IgD-negative memory B cell (primary cell): Measurements from ENCODE around the gene LMAN1L. TPM values are rescaled to one million over a fixed set of nuclear protein-coding genes. Genes with fewer than 3 reads are reported as not detected.

Experiments used
- H3K27ac Mint-ChIP-seq, 3 donors: one replicate each; pipeline ENCODE4 v1.8.0; 2020 to 2022; ENCODE audit warnings: mild to moderate bottlenecking in 3 of 3, mixed read lengths in 3 of 3, moderate library complexity in 1 of 3
- H3K27me3 Mint-ChIP-seq: one replicate; pipeline ENCODE4 v1.8.0; 2021; ENCODE audit warnings: mixed read lengths
- H3K36me3 Mint-ChIP-seq: one replicate; pipeline ENCODE4 v1.8.0; 2020; ENCODE audit warnings: mild to moderate bottlenecking, mixed read lengths
- H3K4me1 Mint-ChIP-seq, 3 donors: one replicate each; pipeline ENCODE4 v1.8.0; 2020 to 2022; ENCODE audit warnings: mixed read lengths in 3 of 3, mild to moderate bottlenecking in 1 of 3
- H3K4me3 Mint-ChIP-seq, 4 donors: one replicate each; pipeline ENCODE4 v1.8.0; 2020 to 2022; ENCODE audit warnings: mild to moderate bottlenecking in 4 of 4, mixed read lengths in 4 of 4, moderate library complexity in 3 of 4
- H3K9me3 Mint-ChIP-seq, 3 donors: one replicate each; pipeline ENCODE4 v1.8.0; 2020 to 2021; ENCODE audit warnings: mixed read lengths in 3 of 3, mild to moderate bottlenecking in 1 of 3
- polyA plus RNA-seq: library from polyadenylated mRNA; unstranded; fragments of 300-500 nt; fragmentation: Illumina TruSeq; gene quantifications from one replicate; pipeline ENCODE4 v1.2.3, GENCODE V29; 2021

Gene LMAN1L
- not detected for polyA plus RNA-seq

DNA sequence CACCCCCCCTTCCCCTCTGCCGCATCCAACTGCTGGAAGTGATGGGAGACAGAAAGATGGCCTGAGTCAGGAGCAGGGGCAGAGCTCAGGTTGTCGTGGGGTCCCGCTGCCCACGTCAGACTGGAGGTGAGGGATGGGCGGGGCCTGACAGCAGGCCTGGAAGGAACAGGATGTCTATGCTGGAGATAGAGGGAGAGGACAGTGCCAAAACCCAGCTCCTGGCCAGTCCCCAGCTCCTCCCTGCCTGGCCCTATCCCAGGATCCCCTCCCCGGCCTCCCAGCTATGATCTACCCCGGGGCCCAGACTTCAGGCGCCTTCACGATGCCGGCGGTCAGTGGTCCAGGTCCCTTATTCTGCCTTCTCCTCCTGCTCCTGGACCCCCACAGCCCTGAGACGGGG, at the start of gene LMAN1L:
Gene LMAN1L (plus strand): TSS at position 303 of the 400 bp plus-strand sequence. CDS start 20 bp downstream, at position 323.
- Mint-ChIP-seq H3K27me3 (no peaks in the 10 kb centered on the region), H3K9me3 (no peaks in the 10 kb centered on the region), H3K4me3 (no peak within 1 kb of the TSS), H3K4me1 (peaks cover 14 to 29% (median 18%) of the 10 kb centered on the region in 3 donors), H3K27ac (no peak within 1 kb of the TSS), H3K36me3 (no peaks in the 10 kb centered on the region)

DNA sequence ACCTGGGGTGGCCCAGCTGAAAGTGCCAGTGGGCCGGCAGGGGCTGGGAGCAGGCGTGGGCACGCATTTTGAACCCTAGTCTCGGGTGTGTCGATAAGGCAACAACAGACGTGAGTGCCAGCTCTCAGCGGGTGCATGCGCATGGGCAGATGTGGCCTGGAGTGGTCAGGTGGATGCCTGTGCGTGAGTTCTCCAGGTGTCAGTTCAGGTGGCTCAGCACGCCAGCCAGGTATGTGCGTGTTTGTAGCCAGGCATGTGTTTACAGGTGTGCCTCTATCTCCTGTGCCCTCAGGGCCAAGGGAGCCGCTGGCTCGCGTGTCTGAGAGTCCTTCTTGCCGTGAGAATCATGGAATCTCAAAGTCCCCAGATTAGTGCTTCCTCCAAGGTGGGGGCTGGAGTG, 49.2 kb upstream of the LMAN1L start:
- Mint-ChIP-seq H3K9me3 (no peaks in the 10 kb centered on the region), H3K4me3 (peak overlapping the region in 1 of 4 donors; percentile 17), H3K4me1 (no peaks in the 10 kb centered on the region), H3K27me3 (peaks cover 1% of the 10 kb centered on the region), H3K27ac (no peak overlapping the region), H3K36me3 (peaks cover 1% of the 10 kb centered on the region)

DNA sequence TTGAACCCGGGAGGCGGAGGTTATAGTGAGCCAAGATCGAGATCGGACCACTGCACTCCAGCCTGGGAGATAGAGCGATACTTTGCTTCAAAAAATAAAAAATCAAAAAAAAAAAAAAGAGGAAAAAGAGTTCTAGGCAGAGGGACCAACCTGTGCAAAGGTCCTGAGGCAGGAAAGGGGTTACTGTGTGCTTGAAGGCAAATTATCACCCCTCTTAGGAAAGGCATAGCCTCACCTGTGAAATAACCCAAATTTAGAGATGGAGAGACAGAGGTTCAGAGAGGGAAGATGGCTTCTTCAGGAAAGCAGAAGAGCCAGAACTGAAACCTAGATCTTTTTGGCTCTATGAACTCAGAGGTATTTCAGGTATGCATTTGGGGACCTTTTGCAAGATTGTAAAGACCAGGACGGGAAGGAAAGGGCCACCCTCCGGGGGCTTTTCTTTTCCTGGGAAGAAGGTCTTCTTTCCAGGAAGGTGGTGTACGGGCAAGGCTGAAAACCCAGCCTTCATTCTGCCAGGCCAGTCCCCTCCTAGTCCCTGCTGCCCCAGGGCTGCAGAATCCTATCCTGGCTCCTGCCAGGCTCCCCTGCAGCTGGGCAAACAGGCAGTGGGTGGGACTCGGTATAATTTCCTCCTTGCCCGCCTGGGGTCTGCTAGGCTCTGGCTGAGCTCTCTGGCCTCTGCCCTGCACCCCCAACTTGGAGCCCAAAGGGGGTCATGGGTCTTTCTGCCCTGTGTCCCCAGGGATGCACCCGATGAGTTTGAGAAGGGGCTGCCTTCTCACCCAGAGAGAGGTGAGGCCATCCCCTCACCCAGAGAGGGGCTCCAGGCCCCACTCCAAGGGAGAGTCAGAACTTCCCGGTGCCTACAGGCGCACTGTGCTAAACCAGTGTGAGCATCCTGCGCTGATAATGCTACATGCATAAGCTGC, 45.2 kb upstream of the LMAN1L start:
- no peak overlapping the region for H3K4me3 Mint-ChIP-seq

DNA sequence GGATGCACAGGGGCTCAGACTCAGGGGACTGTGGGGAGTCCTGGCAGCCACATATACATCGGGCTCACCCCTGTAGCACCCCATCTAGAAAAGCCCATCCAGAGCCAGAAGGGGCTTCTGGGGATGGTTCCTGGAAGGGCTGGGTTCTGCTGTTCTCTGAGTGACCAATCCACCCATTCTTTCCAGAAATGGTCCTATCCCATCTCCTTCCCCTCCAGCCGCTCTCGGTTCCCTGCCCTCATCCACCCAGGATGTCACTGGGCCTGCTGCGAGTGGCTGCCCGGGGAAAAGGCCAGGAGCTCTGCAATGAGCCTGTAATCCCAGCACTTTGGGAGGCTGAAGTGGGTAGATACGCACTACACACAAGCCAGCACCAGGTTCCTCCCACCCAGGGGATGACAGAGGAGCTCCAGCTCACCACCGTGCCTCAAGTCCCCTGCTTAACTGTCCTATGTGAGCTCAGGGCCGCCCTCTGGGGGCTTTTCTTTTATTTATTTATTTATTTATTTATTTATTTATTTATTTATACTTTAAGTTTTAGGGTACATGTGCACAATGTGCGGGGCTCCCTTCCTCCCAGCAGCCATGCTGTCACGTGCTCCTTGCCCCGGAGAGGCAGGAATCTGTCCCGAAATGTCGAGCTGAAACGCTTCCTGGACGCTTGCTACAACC, 44.4 kb upstream of the LMAN1L start:
- Mint-ChIP-seq H3K4me3 (no peak overlapping the region), H3K27ac (peak overlapping the region in 1 of 3 donors; percentile 6), H3K36me3 (no peaks in the 10 kb centered on the region), H3K4me1 (peaks cover 16 to 21% (median 17%) of the 10 kb centered on the region in 3 donors), H3K27me3 (peaks cover 3% of the 10 kb centered on the region), H3K9me3 (no peaks in the 10 kb centered on the region)

More for the DNA sequence above, 45.2 kb upstream of the LMAN1L start:
- Mint-ChIP-seq H3K9me3 (no peaks in the 10 kb centered on the region), H3K4me1 (peaks cover 12 to 15% (median 13%) of the 10 kb centered on the region in 3 donors), H3K27ac (peak overlapping the region in 1 of 3 donors; percentile 23), H3K27me3 (peaks cover 5% of the 10 kb centered on the region), H3K36me3 (no peaks in the 10 kb centered on the region)

DNA sequence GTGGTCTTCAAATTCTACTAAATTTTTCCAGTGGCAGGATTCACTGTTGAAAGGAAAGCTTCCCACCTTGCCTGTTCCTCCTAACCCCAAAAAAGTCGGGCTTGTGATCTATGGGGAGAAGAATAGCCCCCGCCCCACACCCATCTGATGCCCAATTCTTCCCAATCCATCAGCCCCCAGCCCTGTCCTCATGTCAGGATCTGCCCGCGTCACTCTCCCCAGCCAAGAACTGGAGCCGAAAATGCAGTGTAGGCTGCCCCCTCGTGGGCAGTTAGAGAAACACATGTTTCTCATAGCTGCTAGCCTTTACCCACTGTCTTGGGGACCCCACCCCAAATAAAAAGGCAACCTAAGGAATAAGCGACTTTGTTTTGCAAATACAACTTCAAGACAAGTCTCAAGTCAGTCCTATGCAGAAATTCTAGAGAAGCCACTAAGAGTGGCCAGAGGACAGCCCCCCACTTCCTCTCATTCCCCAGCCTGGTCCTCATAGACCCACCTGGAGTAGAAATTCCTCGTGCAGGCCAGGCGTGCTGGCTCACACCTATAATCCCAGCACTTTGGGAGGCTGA, 43.8 kb upstream of the LMAN1L start:
- no peak overlapping the region for H3K4me3 Mint-ChIP-seq

DNA sequence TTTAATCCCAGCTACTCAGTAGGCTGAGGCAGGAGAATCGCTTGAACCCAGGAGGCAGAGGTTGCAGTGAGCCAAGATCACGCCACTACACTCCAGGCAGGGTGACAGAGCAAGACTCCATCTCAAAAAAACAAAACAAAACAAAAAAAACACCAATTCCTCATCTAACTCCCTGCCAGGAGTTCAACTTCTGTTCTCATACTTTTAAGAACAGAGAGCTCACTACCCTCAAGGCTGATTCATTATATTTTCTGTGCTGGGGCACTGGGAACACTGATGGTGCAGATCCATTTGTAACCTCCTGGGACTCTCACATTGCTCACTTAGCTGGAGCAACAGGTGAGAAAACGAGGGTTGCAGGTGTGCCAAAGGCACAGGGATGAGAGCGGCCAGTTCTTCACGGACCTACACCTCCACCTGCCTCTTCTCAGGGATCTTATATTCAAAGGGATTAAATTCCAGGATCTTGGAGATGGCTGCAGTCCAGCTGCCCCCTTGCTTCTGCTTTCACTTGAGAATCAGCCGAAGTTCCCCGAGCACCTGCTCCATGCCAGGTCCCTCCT, 43.1 kb upstream of the LMAN1L start:
- Mint-ChIP-seq H3K27ac (no peak overlapping the region), H3K36me3 (no peaks in the 10 kb centered on the region), H3K27me3 (peaks cover 3% of the 10 kb centered on the region), H3K4me1 (peaks cover 24 to 29% (median 29%) of the 10 kb centered on the region in 3 donors), H3K9me3 (no peaks in the 10 kb centered on the region), H3K4me3 (no peak overlapping the region)

More for the DNA sequence above, 43.8 kb upstream of the LMAN1L start:
- H3K9me3 Mint-ChIP-seq: no peaks in the 10 kb centered on the region
- H3K36me3 Mint-ChIP-seq: no peaks in the 10 kb centered on the region
- H3K27me3 Mint-ChIP-seq: peaks cover 3% of the 10 kb centered on the region
- H3K27ac Mint-ChIP-seq: peak overlapping the region in 1 of 3 donors; percentile 6
- peaks cover 22 to 24% (median 23%) of the 10 kb centered on the region in 3 donors for H3K4me1 Mint-ChIP-seq

DNA sequence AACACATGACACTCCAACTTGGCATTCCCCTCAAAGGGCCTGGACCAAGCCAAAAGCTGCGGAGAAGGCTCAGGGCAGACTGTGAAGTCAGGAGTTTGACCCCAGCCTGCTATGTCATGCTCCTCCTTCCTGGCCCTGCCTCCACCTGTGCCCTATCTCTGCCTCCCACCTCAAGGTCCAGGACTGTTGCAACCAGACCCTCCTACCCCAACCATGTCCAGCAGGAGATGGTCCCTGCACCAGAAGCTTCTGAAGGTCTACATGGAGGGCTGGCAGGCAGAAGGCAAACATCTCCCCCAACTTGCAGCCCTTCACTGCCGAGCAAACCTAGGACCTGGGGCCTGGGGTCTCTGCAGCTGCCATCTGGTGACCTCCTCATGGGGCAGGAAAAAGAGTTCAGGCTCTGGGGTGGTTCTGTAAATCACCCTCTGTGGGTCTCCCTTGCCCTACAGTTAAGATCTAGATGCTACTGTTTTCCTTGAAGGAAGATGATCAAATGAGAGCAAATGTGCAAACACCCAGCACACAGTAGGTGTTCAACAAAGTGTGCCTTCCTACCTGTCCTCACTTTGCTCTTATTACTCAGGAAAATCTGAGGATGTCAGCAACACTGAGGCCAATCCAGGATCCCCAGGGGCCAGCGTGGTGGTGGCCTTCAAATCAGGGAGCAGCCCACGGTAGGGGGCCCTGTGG, 42.3 kb upstream of the LMAN1L start:
- peaks cover 30 to 34% (median 34%) of the 10 kb centered on the region in 3 donors for H3K4me1 Mint-ChIP-seq
- H3K4me3 Mint-ChIP-seq: no peak overlapping the region
- H3K27me3 Mint-ChIP-seq: peaks cover 5% of the 10 kb centered on the region
- no peaks in the 10 kb centered on the region for H3K9me3 Mint-ChIP-seq
- no peaks in the 10 kb centered on the region for H3K36me3 Mint-ChIP-seq
- H3K27ac Mint-ChIP-seq: peak overlapping the region in 1 of 3 donors; percentile 90

DNA sequence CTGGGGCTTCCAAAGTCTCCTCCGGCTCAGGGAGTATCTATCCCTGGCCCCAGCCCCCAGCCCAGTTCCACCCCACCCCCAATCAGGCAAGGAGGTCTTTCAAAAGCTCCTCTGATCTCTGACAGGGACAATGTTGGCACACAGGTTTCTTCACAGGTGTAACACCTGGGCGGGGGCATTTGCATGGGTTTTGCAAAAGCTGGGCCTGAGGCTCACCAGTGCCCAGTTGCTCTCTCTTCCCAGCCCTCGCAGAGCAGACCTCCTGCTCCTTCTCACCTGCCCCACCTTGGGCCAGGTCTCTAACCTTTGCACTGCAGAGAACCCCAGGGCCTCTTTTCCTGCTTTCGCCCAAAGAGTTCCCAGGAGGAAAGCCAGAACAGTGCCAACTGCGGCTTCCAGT, 39.3 kb upstream of the LMAN1L start:
- H3K36me3 Mint-ChIP-seq: no peaks in the 10 kb centered on the region
- peak overlapping the region in 2 of 3 donors; percentile 100 for H3K27ac Mint-ChIP-seq
- peaks cover 53 to 62% (median 60%) of the 10 kb centered on the region in 3 donors for H3K4me1 Mint-ChIP-seq
- peaks cover 5% of the 10 kb centered on the region for H3K27me3 Mint-ChIP-seq
- H3K9me3 Mint-ChIP-seq: no peaks in the 10 kb centered on the region
- peak overlapping the region in 3 of 4 donors; percentile 33 to 90 (median 88) for H3K4me3 Mint-ChIP-seq

DNA sequence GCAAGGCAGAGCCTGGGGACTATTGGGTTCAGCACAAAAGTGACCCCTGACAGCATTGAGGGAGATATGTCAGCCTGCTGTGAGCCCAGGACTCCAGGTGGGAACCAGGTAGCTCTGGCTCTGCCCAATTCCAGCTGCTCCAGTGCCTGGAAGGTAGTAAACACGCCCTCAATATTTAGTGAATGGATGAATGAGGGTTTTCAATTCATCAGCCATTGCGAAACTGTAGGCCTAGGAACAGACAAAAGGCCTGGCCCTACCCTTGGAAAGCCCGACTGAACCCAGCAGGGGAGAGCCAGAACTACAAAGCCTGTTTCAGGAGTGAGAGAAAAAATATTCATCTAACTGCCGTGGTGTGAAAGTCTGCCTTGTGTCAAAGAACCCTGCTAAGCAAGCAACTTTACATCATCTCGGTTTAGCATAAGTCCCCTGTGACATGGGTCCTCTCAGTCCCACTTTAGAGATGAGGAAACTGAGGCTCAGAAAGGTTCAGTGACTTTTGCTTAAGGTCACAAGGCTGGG, 38.8 kb upstream of the LMAN1L start:
- Mint-ChIP-seq H3K9me3 (no peaks in the 10 kb centered on the region), H3K36me3 (no peaks in the 10 kb centered on the region), H3K4me3 (peak overlapping the region in 3 of 4 donors; percentile 17 to 90 (median 85)), H3K27me3 (peaks cover 3% of the 10 kb centered on the region), H3K4me1 (peaks cover 56 to 63% (median 62%) of the 10 kb centered on the region in 3 donors), H3K27ac (peak overlapping the region; percentile 81 to 100 (median 100))

DNA sequence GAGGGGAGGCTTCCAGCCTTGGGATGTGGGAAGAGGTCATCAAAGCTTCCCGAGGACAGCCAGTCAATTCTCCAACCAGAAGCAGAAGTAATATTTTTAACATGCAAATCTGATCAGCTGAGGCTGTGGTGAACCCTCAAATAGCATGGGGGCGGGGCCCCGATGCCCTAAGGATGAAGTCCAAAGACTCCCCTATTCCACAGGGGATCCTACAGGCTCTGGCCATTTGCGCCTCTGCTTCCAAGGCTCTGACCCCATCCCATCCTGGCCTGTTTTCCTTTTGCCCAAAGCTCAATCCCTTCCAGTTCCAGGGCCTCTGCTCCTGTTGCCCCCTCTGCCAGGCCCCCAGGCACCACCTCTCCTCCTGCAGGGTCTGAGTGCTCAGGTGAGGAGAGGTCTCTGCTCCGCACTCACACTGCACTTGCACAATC, 37.5 kb upstream of the LMAN1L start:
- Mint-ChIP-seq H3K9me3 (no peaks in the 10 kb centered on the region), H3K4me1 (peaks cover 67 to 73% (median 72%) of the 10 kb centered on the region in 3 donors), H3K4me3 (peak overlapping the region; percentile 67 to 95 (median 88)), H3K36me3 (no peaks in the 10 kb centered on the region), H3K27me3 (peaks cover 3% of the 10 kb centered on the region), H3K27ac (peak overlapping the region; percentile 98 to 100 (median 100))

DNA sequence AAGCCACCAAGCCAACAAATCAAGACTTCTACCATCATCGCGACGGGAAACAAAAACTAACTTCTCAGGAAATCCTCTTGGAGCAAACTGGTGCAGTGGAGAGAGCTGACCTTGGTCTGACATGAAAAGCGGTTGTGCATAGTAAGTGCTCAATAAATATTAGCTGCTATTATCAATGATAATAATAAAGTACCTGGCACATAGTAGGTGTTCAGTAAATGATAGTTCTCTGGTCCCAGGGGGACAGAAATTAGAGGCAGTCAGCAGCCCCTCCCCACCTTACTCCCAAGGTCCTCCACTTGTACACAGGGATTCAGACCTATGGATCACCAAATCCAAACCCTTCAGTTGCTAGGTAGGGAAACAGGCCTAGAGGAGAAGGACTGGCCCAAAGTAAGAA, 36.7 kb upstream of the LMAN1L start:
- peak overlapping the region; percentile 98 to 100 (median 100) for H3K27ac Mint-ChIP-seq
- no peaks in the 10 kb centered on the region for H3K36me3 Mint-ChIP-seq
- no peaks in the 10 kb centered on the region for H3K9me3 Mint-ChIP-seq
- peak overlapping the region; percentile 52 to 95 (median 88) for H3K4me3 Mint-ChIP-seq
- peaks cover 70 to 79% (median 79%) of the 10 kb centered on the region in 3 donors for H3K4me1 Mint-ChIP-seq
- H3K27me3 Mint-ChIP-seq: peaks cover 3% of the 10 kb centered on the region

DNA sequence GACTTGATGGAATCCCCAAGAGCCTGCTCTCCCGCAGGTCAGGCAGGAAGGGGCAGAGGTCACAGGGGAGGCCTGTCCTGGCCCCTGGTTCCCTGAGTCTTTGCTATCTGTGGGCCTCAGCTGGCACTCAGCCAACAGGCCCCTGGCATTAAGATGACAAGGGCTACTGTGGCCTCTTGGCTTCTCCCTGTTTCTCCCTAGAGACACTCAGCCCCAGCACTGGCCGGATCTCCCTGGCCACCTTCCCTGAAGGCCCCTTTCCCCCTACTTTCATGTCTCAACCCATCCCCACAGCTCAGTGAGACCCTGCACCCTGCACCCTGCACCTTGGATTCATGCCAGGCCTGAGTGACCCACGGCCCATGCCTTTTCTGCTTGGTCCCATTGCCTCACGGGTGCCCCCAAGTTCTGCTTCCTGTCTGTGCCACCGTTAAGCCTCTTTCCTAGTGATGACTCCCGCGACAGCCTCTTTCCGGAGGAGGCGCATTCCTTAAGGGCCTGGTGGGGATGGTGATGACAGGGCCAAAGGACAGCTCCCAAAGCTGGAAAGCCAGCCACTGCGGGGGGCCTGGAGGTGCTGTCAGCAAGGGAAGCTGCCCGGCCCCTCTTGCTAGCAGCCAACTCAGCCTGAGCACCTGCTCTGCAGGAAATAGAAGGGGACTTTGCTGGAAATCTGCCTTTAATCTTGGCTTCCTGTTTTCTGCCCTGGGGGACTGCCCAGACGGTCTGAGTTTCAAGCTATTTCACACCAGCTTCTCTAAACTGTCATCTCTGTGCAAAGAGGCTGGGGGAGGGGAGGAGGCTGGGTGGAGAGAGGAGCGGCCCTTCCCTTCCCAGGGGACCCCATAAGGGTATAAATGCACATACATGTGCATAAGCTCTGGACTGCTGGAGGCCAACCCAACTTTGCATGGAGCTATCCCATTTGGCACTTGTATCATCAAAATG, 35.5 kb upstream of the LMAN1L start:
- H3K27me3 Mint-ChIP-seq: peaks cover 1% of the 10 kb centered on the region
- H3K4me3 Mint-ChIP-seq: peak overlapping the region; percentile 81 to 97 (median 92)
- peak overlapping the region; percentile 98 to 100 (median 100) for H3K27ac Mint-ChIP-seq
- H3K9me3 Mint-ChIP-seq: no peaks in the 10 kb centered on the region
- H3K4me1 Mint-ChIP-seq: peaks cover 64 to 80% (median 78%) of the 10 kb centered on the region in 3 donors
- H3K36me3 Mint-ChIP-seq: no peaks in the 10 kb centered on the region
